Measurements from ENCODE around the gene NSUN2. TPM values are rescaled to one million over a fixed set of nuclear protein-coding genes. Genes with fewer than 3 reads are reported as not detected.
A peak's percentile ranks its signal among the peaks of the same experiment; 100 is the strongest.

Gene NSUN2
- total and polyA plus RNA-seq, 4 donors, result 36.6 to 52.7 (median 44.1) TPM

DNA sequence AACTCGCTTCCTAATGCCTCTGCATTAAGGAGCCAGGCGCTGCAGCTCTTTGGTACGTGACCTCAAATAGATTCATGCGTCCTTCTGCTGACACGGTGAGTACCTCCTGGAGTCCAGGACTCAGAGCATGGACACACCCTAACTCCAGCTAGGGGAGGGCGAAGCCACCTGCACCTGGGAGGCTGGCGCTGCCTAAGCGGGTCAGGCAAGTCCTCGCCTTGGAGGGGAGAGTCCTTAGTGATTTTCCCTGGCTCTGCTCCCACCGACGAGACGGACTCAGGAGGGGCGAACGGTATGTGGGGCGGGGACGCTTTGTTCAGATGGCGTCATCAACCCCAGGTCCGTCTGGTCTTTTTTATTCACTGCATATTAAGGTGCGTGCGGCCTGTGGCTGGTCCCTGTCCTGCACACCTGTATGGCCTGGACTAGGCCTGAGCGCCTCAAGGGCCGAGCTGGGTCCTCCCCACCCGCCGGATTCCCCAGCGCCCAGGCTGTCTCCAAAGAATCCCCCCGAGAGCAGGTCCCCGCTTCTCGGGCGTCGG lies 50.3 kb downstream of the NSUN2 start:
- Histone ChIP-seq H3K27me3 (ENCODE audit: control insufficient read depth in 3 of 3, insufficient read depth in 3 of 3, low read length in 2 of 3) (peaks cover 0 to 37% (median 24%) of the 10 kb centered on the region in 3 donors), H3K27ac (ENCODE audit: low read depth in 1 of 2, low read length in 1 of 2) (no peak overlapping the region), H3K4me3 (no peak overlapping the region), H3K9ac (ENCODE audit: insufficient read depth in 1 of 2, low read length in 2 of 2) (no peak overlapping the region), H3K9me3 (ENCODE audit: control insufficient read depth in 4 of 4, insufficient read depth in 3 of 4, low read length in 3 of 4) (peaks cover 0 to 9% (median 0%) of the 10 kb centered on the region in 4 donors), H3K36me3 (ENCODE audit: control insufficient read depth in 4 of 4, insufficient read depth in 4 of 4, low read length in 4 of 4) (no peaks in the 10 kb centered on the region), H3K4me1 (ENCODE audit: control insufficient read depth in 5 of 5, insufficient read depth in 5 of 5, low read length in 5 of 5) (peaks cover 0 to 4% (median 0%) of the 10 kb centered on the region in 5 donors)
- DNase-seq (peak in 1 of 3 donors; percentile 4), ATAC-seq (ENCODE audit: insufficient read depth, low FRiP score) (no peak)
- WGBS, 2 donors, result 37 to 53% methylated on average over 26 to 30 of the region's 30 CpGs
- TF ChIP-seq, protein P1, sequence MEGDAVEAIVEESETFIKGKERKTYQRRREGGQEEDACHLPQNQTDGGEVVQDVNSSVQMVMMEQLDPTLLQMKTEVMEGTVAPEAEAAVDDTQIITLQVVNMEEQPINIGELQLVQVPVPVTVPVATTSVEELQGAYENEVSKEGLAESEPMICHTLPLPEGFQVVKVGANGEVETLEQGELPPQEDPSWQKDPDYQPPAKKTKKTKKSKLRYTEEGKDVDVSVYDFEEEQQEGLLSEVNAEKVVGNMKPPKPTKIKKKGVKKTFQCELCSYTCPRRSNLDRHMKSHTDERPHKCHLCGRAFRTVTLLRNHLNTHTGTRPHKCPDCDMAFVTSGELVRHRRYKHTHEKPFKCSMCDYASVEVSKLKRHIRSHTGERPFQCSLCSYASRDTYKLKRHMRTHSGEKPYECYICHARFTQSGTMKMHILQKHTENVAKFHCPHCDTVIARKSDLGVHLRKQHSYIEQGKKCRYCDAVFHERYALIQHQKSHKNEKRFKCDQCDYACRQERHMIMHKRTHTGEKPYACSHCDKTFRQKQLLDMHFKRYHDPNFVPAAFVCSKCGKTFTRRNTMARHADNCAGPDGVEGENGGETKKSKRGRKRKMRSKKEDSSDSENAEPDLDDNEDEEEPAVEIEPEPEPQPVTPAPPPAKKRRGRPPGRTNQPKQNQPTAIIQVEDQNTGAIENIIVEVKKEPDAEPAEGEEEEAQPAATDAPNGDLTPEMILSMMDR (IDR thresholded peaks at IDR 0.05; ENCODE audit: control extremely low read depth, extremely low read depth), result no peak

DNA sequence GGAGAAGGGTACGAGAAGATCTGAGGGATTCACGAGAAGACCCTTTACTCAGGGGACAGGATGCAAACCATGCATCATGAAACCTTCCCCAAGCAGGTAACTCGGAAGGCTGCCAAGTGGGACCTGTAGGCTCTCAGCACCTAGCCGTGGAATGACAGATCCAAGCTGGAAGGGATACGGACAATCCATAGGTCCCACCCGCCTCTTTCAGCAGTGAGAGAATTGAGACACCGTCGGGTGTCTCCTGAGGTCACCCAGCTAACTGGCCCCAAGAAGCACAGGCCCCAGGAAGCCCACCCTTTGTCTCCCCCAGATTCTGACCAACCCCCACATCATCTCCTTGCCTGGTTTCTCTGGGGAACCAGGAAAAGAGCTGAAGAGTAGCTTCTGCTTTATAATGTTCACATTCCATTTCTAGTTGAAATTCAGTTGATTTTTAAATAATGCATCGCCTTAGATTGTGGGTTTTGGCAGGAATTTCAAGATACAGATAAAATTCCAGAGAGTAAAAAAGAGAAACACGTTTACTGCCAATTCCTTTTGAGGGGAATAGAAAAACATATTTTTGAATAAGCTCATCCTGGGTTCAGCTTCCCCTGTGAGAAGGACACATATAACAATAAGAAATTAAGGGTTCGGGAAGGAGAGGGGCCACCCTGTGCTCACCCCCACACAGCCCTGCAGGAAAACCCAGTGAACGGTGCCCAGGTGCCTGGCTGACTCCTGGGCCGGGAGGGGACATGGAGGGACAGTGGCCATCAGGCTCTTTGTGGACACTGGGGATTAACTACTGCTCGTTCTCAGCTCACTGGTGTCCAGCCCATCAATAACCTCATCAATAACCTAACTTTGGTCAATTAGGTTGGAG lies 51.1 kb downstream of the NSUN2 start:
- ATAC-seq (ENCODE audit: insufficient read depth, low FRiP score), result no peak
- DNase-seq, result no peak

DNA sequence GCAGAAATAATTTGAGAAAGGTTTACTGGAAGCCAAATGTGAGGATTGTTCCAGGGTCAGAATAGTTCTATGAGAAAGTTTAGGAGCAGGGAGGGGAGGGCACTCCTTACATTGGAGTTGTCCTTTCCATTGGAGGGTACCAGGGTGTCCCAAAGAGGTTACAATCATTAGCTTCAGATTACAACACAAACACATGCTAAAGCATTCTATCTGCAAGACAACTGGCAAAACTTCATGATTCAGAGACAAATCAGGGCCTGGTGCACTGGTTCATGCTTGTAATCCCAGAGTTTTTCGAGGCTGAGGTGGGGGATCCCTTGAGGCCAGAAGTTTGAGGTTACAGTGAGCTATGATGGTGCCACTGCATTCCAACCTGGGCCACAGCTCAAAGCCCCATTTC lies 51.8 kb downstream of the NSUN2 start:
- no peak for ATAC-seq (ENCODE audit: insufficient read depth, low FRiP score)
- WGBS, 2 donors, result 90 to 94% methylated on average over 1 of the region's 1 CpG
- H3K4me3 ChIP-seq, result no peak overlapping the region
- H3K36me3 ChIP-seq (ENCODE audit: control insufficient read depth in 4 of 4, insufficient read depth in 4 of 4, low read length in 4 of 4), result no peaks in the 10 kb centered on the region
- H3K9me3 ChIP-seq (ENCODE audit: control insufficient read depth in 4 of 4, insufficient read depth in 3 of 4, low read length in 3 of 4), result peaks cover 0 to 5% (median 0%) of the 10 kb centered on the region in 4 donors
- DNase-seq, result no peak
- peaks cover 0 to 4% (median 0%) of the 10 kb centered on the region in 5 donors for H3K4me1 ChIP-seq (ENCODE audit: control insufficient read depth in 5 of 5, insufficient read depth in 5 of 5, low read length in 5 of 5)
- no peak overlapping the region for H3K27ac ChIP-seq (ENCODE audit: low read depth in 1 of 2, low read length in 1 of 2)
- H3K9ac ChIP-seq (ENCODE audit: insufficient read depth in 1 of 2, low read length in 2 of 2), result no peak overlapping the region
- TF ChIP-seq, protein P1 (IDR thresholded peaks at IDR 0.05; ENCODE audit: control extremely low read depth, extremely low read depth), result no peak
- peaks cover 0 to 36% (median 24%) of the 10 kb centered on the region in 3 donors for H3K27me3 ChIP-seq (ENCODE audit: control insufficient read depth in 3 of 3, insufficient read depth in 3 of 3, low read length in 2 of 3)

More for the DNA sequence above, 51.1 kb downstream of the NSUN2 start:
- H3K36me3 ChIP-seq (ENCODE audit: control insufficient read depth in 4 of 4, insufficient read depth in 4 of 4, low read length in 4 of 4), result no peaks in the 10 kb centered on the region
- peaks cover 0 to 37% (median 24%) of the 10 kb centered on the region in 3 donors for H3K27me3 ChIP-seq (ENCODE audit: control insufficient read depth in 3 of 3, insufficient read depth in 3 of 3, low read length in 2 of 3)
- TF ChIP-seq, protein P1 (IDR thresholded peaks at IDR 0.05; ENCODE audit: control extremely low read depth, extremely low read depth), result no peak
- peaks cover 0 to 4% (median 0%) of the 10 kb centered on the region in 5 donors for H3K4me1 ChIP-seq (ENCODE audit: control insufficient read depth in 5 of 5, insufficient read depth in 5 of 5, low read length in 5 of 5)
- H3K9ac ChIP-seq (ENCODE audit: insufficient read depth in 1 of 2, low read length in 2 of 2), result no peak overlapping the region
- H3K27ac ChIP-seq (ENCODE audit: low read depth in 1 of 2, low read length in 1 of 2), result no peak overlapping the region
- H3K4me3 ChIP-seq, result no peak overlapping the region
- WGBS, 2 donors, result 82 to 83% methylated on average over 14 of the region's 14 CpGs
- peaks cover 0 to 7% (median 0%) of the 10 kb centered on the region in 4 donors for H3K9me3 ChIP-seq (ENCODE audit: control insufficient read depth in 4 of 4, insufficient read depth in 3 of 4, low read length in 3 of 4)
